SK-N-SH (cell line): ENCODE measurements around the gene MUC5B. TPM values are rescaled to one million over a fixed set of nuclear protein-coding genes. Genes with fewer than 3 reads are reported as not detected.

Experiments
- CTCF ChIA-PET: fragments of 300-600, 350-600 bp; formaldehyde crosslinking; extraction: SDS; loops from one replicate; lab custom pipeline; 2021; lab: Yijun Ruan, JAX
- POLR2A ChIA-PET: fragments of 350-600 bp; sonication (Branson Sonifier 250); formaldehyde crosslinking; extraction: SDS; loops from one replicate; lab custom pipeline; 2020; ENCODE audit warnings: antibody characterized with exemption, inconsistent platforms; lab: Yijun Ruan, JAX
- DNase-seq: peaks from one replicate; pipeline ENCODE4 v3.0.0; 2012
- H2AFZ ChIP-seq: fragments of 200-600 bp; sonication (generic); 2 replicates; pipeline ENCODE4 v1.8.1; 2016; ENCODE audit warnings: antibody characterized with exemption, mild to moderate bottlenecking, low read depth
- H3F3A ChIP-seq: fragments of 200-600 bp; sonication (generic); replicated peaks from 2 replicates; pipeline ENCODE3; 2016; ENCODE audit warnings: antibody characterized with exemption, mild to moderate bottlenecking; ENCODE audit not compliant: insufficient read depth
- H3K27ac ChIP-seq, 2 experiments: fragments of 200-500 bp in 1 of 2; fragments of 200-600 bp in 1 of 2; sonication (Bioruptor generic) in 1 of 2; sonication (generic), shearing (Covaris generic) in 1 of 2; 2 replicates each; pipeline versions ENCODE4 v1.5.1 to v1.6.1; 2014 to 2016; ENCODE audit warnings: low read depth in 2 of 2, inconsistent platforms in 1 of 2, low read length in 1 of 2, mild to moderate bottlenecking in 1 of 2, mixed read lengths in 1 of 2
- H3K27me3 ChIP-seq: fragments of 200-600 bp; sonication (generic), shearing (Covaris generic); 2 replicates; pipeline ENCODE4 v1.6.1; 2016; ENCODE audit warnings: mixed run types; ENCODE audit not compliant: insufficient read depth
- H3K36me3 ChIP-seq, 2 experiments: fragments of 200-500 bp in 1 of 2; fragments of 200-600 bp in 1 of 2; sonication (Bioruptor generic) in 1 of 2; sonication (generic) in 1 of 2; replicated peaks in 1 of 2; 2 replicates each; pipeline versions ENCODE3 to v1.5.1; 2014 to 2016; ENCODE audit warnings: low read length in 1 of 2, mild to moderate bottlenecking in 1 of 2; ENCODE audit not compliant: insufficient read depth in 2 of 2, control insufficient read depth in 1 of 2
- H3K4me1 ChIP-seq, 2 experiments: fragments of 200-500 bp in 1 of 2; fragments of 200-600 bp in 1 of 2; sonication (Bioruptor generic) in 1 of 2; sonication (generic), shearing (Covaris generic) in 1 of 2; 2 replicates each; pipeline versions ENCODE4 v1.5.1 to v1.6.1; 2014 to 2016; ENCODE audit warnings: low read depth in 1 of 2, low read length in 1 of 2, mixed run types in 1 of 2; ENCODE audit not compliant: insufficient read depth in 2 of 2, control insufficient read depth in 1 of 2
- H3K4me2 ChIP-seq: fragments of 200-600 bp; sonication (generic), shearing (Covaris generic); 2 replicates; pipeline ENCODE4 v1.6.1; 2017; ENCODE audit warnings: mixed run types
- H3K4me3 ChIP-seq, 2 experiments: fragments of 200-500 bp in 1 of 2; fragments of 200-600 bp in 1 of 2; sonication (Bioruptor generic) in 1 of 2; sonication (generic), shearing (Covaris generic) in 1 of 2; 2 replicates each; pipeline versions ENCODE4 v1.5.1 to v1.8.1; 2014 to 2016; ENCODE audit warnings: low read depth in 2 of 2, inconsistent platforms in 1 of 2, low read length in 1 of 2, mild to moderate bottlenecking in 1 of 2, mixed read lengths in 1 of 2, moderate library complexity in 1 of 2
- H3K79me2 ChIP-seq: fragments of 200-600 bp; sonication (generic); 2 replicates; pipeline ENCODE4 v1.8.1; 2017; ENCODE audit warnings: mild to moderate bottlenecking; ENCODE audit not compliant: insufficient read depth
- H3K9ac ChIP-seq: fragments of 200-600 bp; sonication (generic); 2 replicates; pipeline ENCODE4 v1.6.1; 2017; ENCODE audit warnings: mixed run types
- H3K9me2 ChIP-seq: fragments of 200-600 bp; sonication (generic); 2 replicates; pipeline ENCODE4 v1.6.1; 2017; ENCODE audit warnings: mixed run types
- H3K9me3 ChIP-seq: fragments of 200-600 bp; sonication (generic); 2 replicates; pipeline ENCODE4 v1.6.1; 2017; ENCODE audit warnings: mixed run types, mild to moderate bottlenecking, moderate library complexity
- H4K20me1 ChIP-seq: fragments of 200-600 bp; sonication (generic); 2 replicates; pipeline ENCODE4 v1.6.1; 2017; ENCODE audit warnings: mild to moderate bottlenecking, mixed run types; ENCODE audit not compliant: insufficient read depth
- CHD2 ChIP-seq: fragments of 150-350 bp; IDR thresholded peaks from 2 replicates; pipeline ENCODE4 v1.6.1; 2018; ENCODE audit warnings: low read length; ENCODE audit not compliant: partially characterized antibody
- EZH2phosphoT487 ChIP-seq: fragments of 200-600 bp; sonication (generic); IDR thresholded peaks from 2 replicates; pipeline ENCODE4 v1.6.1; 2017; ENCODE audit warnings: low read depth, mixed run types, mild to moderate bottlenecking, antibody characterized with exemption, moderate library complexity, borderline replicate concordance
- FOSL2 ChIP-seq: IDR thresholded peaks from 2 replicates; pipeline ENCODE4 v1.4.0; 2012; ENCODE audit warnings: low read depth, mild to moderate bottlenecking, moderate library complexity, borderline replicate concordance
- FOXJ3 ChIP-seq: sonication (generic); formaldehyde crosslinking; IDR thresholded peaks from 2 replicates; pipeline ENCODE4 v1.5.1; 2020; ENCODE audit warnings: mild to moderate bottlenecking, missing genetic modification reagents
- FOXM1 ChIP-seq: IDR thresholded peaks from 2 replicates; pipeline ENCODE4 v1.4.0; 2012; ENCODE audit warnings: low read depth, mild to moderate bottlenecking
- GABPA ChIP-seq: IDR thresholded peaks from 2 replicates; pipeline ENCODE4 v1.4.0; 2012; ENCODE audit warnings: low read depth, mild to moderate bottlenecking
- GATA2 ChIP-seq: sonication (generic); formaldehyde crosslinking; IDR thresholded peaks from 2 replicates; pipeline ENCODE4 v1.5.0; 2020; ENCODE audit warnings: mild to moderate bottlenecking, missing genetic modification reagents
- POLR2AphosphoS5 ChIP-seq: IDR thresholded peaks from 2 replicates; pipeline ENCODE4 v1.6.1; 2012; ENCODE audit warnings: low read depth, low read length
- RAD21 ChIP-seq: IDR thresholded peaks from 2 replicates; pipeline ENCODE4 v1.6.1; 2012; ENCODE audit warnings: mild to moderate bottlenecking, low read length
- RCOR1 ChIP-seq: fragments of 150-350 bp; IDR thresholded peaks from 2 replicates; pipeline ENCODE4 v1.6.1; 2017; ENCODE audit warnings: antibody characterized with exemption, low read length
- RFX5 ChIP-seq: IDR thresholded peaks from 2 replicates; pipeline ENCODE4 v1.6.1; 2012; ENCODE audit warnings: mild to moderate bottlenecking, improper control_type of control experiment, low read length
- RXRA ChIP-seq: IDR thresholded peaks from 2 replicates; pipeline ENCODE4 v1.4.0; 2012; ENCODE audit warnings: low read depth, mild to moderate bottlenecking, borderline replicate concordance
- SIN3A ChIP-seq: IDR thresholded peaks from 2 replicates; pipeline ENCODE4 v1.6.1; 2012; ENCODE audit warnings: low read depth, mild to moderate bottlenecking, low read length, moderate library complexity, borderline replicate concordance
- TCF12 ChIP-seq: IDR thresholded peaks from 2 replicates; pipeline ENCODE4 v1.4.0; 2012
- TEAD4 ChIP-seq: IDR thresholded peaks from 2 replicates; pipeline ENCODE4 v1.4.0; 2012; ENCODE audit warnings: mild to moderate bottlenecking, borderline replicate concordance; ENCODE audit not compliant: insufficient read depth
- YY1 ChIP-seq: IDR thresholded peaks from 2 replicates; pipeline ENCODE4 v1.4.0; 2012; ENCODE audit warnings: low read depth, mild to moderate bottlenecking
- WGBS: methylation state at CpG from one replicate; pipeline ENCODE4 v1.1.6; 2017; ENCODE audit warnings: low lambda C conversion rate; 5-methylcytosine and 5-hydroxymethylcytosine counted together
- polyA plus RNA-seq, 3 experiments: library from polyadenylated mRNA; depleted of rRNA; stranded (reverse); fragments of >200 nt; gene quantifications; 2 replicates each; pipeline ENCODE4 v1.2.3, GENCODE V29; 2012
- TF ChIP-seq, protein P1 (sequence below): fragments of 200-600 bp; sonication (generic); IDR thresholded peaks from 2 replicates; pipeline ENCODE4 v1.6.1; 2017; ENCODE audit warnings: antibody characterized with exemption, mild to moderate bottlenecking, moderate library complexity
- TF ChIP-seq, protein P2 (sequence below): IDR thresholded peaks from 2 replicates; pipeline ENCODE4 v1.4.0; 2012; ENCODE audit warnings: low read depth, borderline replicate concordance

MUC5B gene
- polyA plus RNA-seq, 1 of the 3 experiments (the other 2 are of a cell fraction), result not detected

DNA sequence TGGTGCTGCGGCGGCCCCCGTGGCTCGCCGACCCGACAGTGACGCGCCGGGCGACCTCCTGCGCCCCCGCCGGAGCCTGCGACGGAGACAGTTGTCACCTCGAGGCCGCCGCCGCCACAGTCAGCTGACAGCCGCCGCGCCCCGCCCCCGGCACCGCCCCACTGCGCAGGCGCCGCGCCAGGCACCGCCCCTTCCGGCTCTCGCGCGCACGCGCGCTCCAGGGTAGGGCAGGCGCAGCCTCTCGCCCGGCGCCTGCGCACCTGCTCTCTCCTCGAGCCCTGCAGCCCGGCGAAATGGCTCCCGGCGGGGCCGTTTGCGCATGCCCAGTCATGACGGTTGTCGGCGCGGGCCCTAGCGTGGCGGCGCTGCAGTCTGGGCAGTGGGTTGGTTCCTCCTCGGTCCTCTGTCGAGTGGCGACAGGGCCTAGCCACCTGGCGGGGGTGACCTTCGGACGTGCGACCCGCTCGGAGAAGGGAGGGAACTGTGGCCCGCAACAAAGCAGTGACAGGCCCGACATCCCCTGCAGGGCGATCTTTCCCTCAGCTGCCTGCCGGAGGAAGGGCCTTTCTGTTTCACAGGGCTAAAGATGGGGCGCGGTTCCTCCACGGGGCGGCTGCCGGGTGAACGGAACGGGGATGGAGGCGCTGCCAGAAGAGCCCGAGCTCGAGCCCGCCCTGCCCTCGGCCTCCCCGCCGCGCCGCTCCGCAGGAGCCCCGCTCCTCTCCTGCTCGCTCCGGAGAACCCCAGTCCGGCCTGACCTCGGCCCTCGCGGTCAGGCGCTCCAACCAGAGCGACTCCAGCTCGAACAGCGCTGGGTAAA is 86.8 kb downstream of the MUC5B start, which contains the start of gene TOLLIP (continued):
- TF ChIP-seq, protein P1, sequence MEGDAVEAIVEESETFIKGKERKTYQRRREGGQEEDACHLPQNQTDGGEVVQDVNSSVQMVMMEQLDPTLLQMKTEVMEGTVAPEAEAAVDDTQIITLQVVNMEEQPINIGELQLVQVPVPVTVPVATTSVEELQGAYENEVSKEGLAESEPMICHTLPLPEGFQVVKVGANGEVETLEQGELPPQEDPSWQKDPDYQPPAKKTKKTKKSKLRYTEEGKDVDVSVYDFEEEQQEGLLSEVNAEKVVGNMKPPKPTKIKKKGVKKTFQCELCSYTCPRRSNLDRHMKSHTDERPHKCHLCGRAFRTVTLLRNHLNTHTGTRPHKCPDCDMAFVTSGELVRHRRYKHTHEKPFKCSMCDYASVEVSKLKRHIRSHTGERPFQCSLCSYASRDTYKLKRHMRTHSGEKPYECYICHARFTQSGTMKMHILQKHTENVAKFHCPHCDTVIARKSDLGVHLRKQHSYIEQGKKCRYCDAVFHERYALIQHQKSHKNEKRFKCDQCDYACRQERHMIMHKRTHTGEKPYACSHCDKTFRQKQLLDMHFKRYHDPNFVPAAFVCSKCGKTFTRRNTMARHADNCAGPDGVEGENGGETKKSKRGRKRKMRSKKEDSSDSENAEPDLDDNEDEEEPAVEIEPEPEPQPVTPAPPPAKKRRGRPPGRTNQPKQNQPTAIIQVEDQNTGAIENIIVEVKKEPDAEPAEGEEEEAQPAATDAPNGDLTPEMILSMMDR, result peak; percentile 31; the same call in 1 of the 2 replicates
- TF ChIP-seq YY1, result peak; percentile 76

DNA sequence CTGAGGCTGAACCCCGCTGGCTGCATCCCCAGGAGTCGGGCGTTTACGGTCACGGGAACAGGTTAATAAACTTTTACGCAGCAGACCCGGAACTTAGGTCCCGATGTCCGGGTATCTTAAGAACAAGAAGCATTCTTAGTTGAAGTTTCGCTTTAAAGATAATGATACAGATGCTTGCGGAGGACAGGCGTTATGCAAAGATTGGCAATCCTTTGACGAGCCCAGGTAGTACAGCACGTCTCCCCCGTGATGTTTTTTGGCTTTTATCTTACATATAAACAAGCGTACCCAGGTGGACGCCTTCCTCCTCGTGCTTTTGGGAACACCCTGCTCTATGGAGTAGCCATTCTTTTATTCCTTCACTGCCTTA is 87.4 kb downstream of the MUC5B start:
- Histone ChIP-seq H4K20me1 (peaks cover 22% of the 10 kb centered on the region; the same call in 1 of the 2 replicates), H3K79me2 (peaks cover 40% of the 10 kb centered on the region), H3K9ac (peak overlapping the region; percentile 72; the same call in 1 of the 2 replicates), H3K4me1 (peaks cover 0 to 24% of the 10 kb centered on the region in 2 experiments; a peak in 2 of 4 replicates), H3K9me3 (no peaks in the 10 kb centered on the region; the same call in 1 of the 2 replicates), H3K27me3 (no peaks in the 10 kb centered on the region), H3K4me3 (peak overlapping the region; percentile 75 to 92; a peak in 3 of 4 replicates), H3K36me3 (peaks cover 0 to 8% of the 10 kb centered on the region in 2 experiments), H3K4me2 (peak overlapping the region; percentile 98), H3K27ac (no peak overlapping the region; a peak in 1 of 4 replicates), H3K9me2 (no peaks in the 10 kb centered on the region), H2AFZ (peak overlapping the region; percentile 99), H3F3A (no peaks in the 10 kb centered on the region)
- CTCF ChIA-PET, result interaction anchor here (0.8 kb wide), 1 partner anchor 198 kb away, joined by 3 read pairs; no protein-coding TSS in a partner anchor
- DNase-seq, result no peak
- POLR2A ChIA-PET, result no interaction called here
- TF ChIP-seq, protein P1, result no peak
- TF ChIP-seq SIN3A, result no peak
- no peak for TF ChIP-seq RFX5
- no peak for TF ChIP-seq RAD21
- no peak for TF ChIP-seq RCOR1
- TF ChIP-seq CHD2, result no peak
- TF ChIP-seq EZH2phosphoT487, result no peak
- no peak for TF ChIP-seq TCF12
- no peak for TF ChIP-seq YY1
- no peak for TF ChIP-seq RXRA
- no peak for TF ChIP-seq FOSL2
- TF ChIP-seq GABPA, result no peak
- TF ChIP-seq, protein P2, sequence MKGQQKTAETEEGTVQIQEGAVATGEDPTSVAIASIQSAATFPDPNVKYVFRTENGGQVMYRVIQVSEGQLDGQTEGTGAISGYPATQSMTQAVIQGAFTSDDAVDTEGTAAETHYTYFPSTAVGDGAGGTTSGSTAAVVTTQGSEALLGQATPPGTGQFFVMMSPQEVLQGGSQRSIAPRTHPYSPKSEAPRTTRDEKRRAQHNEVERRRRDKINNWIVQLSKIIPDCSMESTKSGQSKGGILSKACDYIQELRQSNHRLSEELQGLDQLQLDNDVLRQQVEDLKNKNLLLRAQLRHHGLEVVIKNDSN, result no peak
- TF ChIP-seq GATA2, result no peak
- TF ChIP-seq POLR2AphosphoS5, result no peak
- no peak for TF ChIP-seq FOXM1
- no peak for TF ChIP-seq TEAD4
- no peak for TF ChIP-seq FOXJ3
- 95% methylated on average over 18 of the region's 18 CpGs for WGBS
